Testis (tissue), 3 donors: ENCODE data around the gene GRIA3. TPM values are rescaled to one million over a fixed set of nuclear protein-coding genes. Genes with fewer than 3 reads are reported as not detected.
"Not testable (repeated sequence)": the region's sequence is repeated elsewhere in the genome, so short reads cannot be mapped to it uniquely, and the experiment has no call there.

Experiments used
- DNase-seq: peaks from one replicate; pipeline ENCODE4 v3.0.0-alpha.2; 2019
- H3K27ac ChIP-seq, 2 donors: fragments of 200-600 bp; sonication (generic); one replicate each; pipeline ENCODE4 v1.5.1; 2019
- H3K27me3 ChIP-seq: fragments of 200-600 bp; sonication (generic); one replicate; pipeline ENCODE4 v1.5.1; 2019
- H3K36me3 ChIP-seq: fragments of 200-600 bp; sonication (generic); one replicate; pipeline ENCODE4 v1.5.1; 2017; ENCODE audit warnings: low read depth; ENCODE audit errors: missing control alignments
- H3K4me1 ChIP-seq: fragments of 200-600 bp; sonication (generic); one replicate; pipeline ENCODE4 v1.5.1; 2019
- H3K4me3 ChIP-seq, 2 donors: fragments of 200-600 bp; sonication (generic); one replicate each; pipeline ENCODE4 v1.5.1; 2017 to 2019
- H3K9me3 ChIP-seq: fragments of 200-600 bp; sonication (generic); one replicate; pipeline ENCODE4 v1.5.1; 2017
- CTCF ChIP-seq, 3 experiments: fragments of 450-650 bp in 2 of 3; fragments of 200-600 bp in 1 of 3; sonication (generic) in 1 of 3; IDR thresholded peaks; one replicate each; pipeline ENCODE4 v1.5.1; 2016 to 2019; ENCODE audit warnings: antibody characterized with exemption in 3 of 3, mild to moderate bottlenecking in 2 of 3, moderate library complexity in 1 of 3
- POLR2A ChIP-seq: fragments of 450-650 bp; IDR thresholded peaks from one replicate; pipeline ENCODE4 v1.6.1; 2017; ENCODE audit warnings: antibody characterized with exemption, mild to moderate bottlenecking, moderate library complexity
- WGBS, 2 donors: methylation state at CpG; one replicate each; pipeline ENCODE4 v1.1.5; 2018; 5-methylcytosine and 5-hydroxymethylcytosine counted together
- intact Hi-C: fragments of 100-400 bp; cut with DNase I; formaldehyde crosslinking; loops from one replicate; pipeline ENCODE4 v1.15.1; 2023; ENCODE audit warnings: low total_unique reads
- polyA plus RNA-seq: library from polyadenylated mRNA; stranded (reverse); fragments of 350-450 nt; fragmentation: Illumina TruSeq; extraction: RNeasy Lipid Tissue Mini Kit (QIAGEN cat#74804); gene quantifications from one replicate; pipeline ENCODE4 v1.2.3, GENCODE V29; 2014; ENCODE audit warnings: low read depth, low replicate concordance; ENCODE audit not compliant: insufficient read depth
- total RNA-seq, 2 donors: library from RNA; depleted of rRNA; stranded (reverse); fragments of >200 nt; gene quantifications; one replicate each; pipeline ENCODE4 v1.2.3, GENCODE V29; 2016

The GRIA3 gene
- total and polyA plus RNA-seq, 3 donors from 2014 or later = 1.2 to 2.4 (median 2.0) TPM

GRCh38 chrX:123499787-123500186, 315.7 kb downstream of the GRIA3 start:
- Histone ChIP-seq H3K27ac (no peak overlapping the region), H3K4me3 (no peak overlapping the region), H3K36me3 (no peaks in the 10 kb centered on the region), H3K27me3 (no peaks in the 10 kb centered on the region), H3K9me3 (no peaks in the 10 kb centered on the region), H3K4me1 (no peaks in the 10 kb centered on the region)
- no peak for DNase-seq
- TF ChIP-seq CTCF (IDR thresholded peaks at IDR 0.05) = no peak
- no peak for TF ChIP-seq POLR2A
- 91% methylated on average over 6 of the region's 7 CpGs; no CpG with 5 or more reads in 1 of the 2 donors for WGBS, 2 donors
- intact Hi-C loops = no loop called here

- intact Hi-C loops = no loop called here
- Histone ChIP-seq H3K27ac (no peak overlapping the region), H3K4me3 (no peak overlapping the region), H3K27me3 (no peaks in the 10 kb centered on the region), H3K9me3 (no peaks in the 10 kb centered on the region), H3K4me1 (no peaks in the 10 kb centered on the region), H3K36me3 (no peaks in the 10 kb centered on the region)
- DNase-seq = no peak
- WGBS, 2 donors = 83 to 100% methylated on average over 1 to 2 of the region's 2 CpGs
- TF ChIP-seq POLR2A (no peak), CTCF (IDR thresholded peaks at IDR 0.05) (no peak)
Observed at GRCh38 chrX:123504047-123504446, 320.0 kb downstream of the GRIA3 start.

GRCh38 chrX:123504630-123505270, 320.7 kb downstream of the GRIA3 start:
- Histone ChIP-seq H3K9me3 (no peaks in the 10 kb centered on the region), H3K27ac (no peak overlapping the region), H3K4me1 (no peaks in the 10 kb centered on the region), H3K36me3 (no peaks in the 10 kb centered on the region), H3K4me3 (no peak overlapping the region), H3K27me3 (no peaks in the 10 kb centered on the region)
- 57 to 66% methylated on average over 1 to 2 of the region's 3 CpGs for WGBS, 2 donors
- intact Hi-C loops = no loop called here
- no peak for TF ChIP-seq CTCF (IDR thresholded peaks at IDR 0.05)
- no peak for TF ChIP-seq POLR2A
- DNase-seq = no peak

GRCh38 chrX:123513585-123514278, 329.7 kb downstream of the GRIA3 start:
- Histone ChIP-seq H3K36me3 (no peaks in the 10 kb centered on the region), H3K27ac (no peak overlapping the region), H3K9me3 (no peaks in the 10 kb centered on the region), H3K27me3 (no peaks in the 10 kb centered on the region), H3K4me3 (no peak overlapping the region), H3K4me1 (no peaks in the 10 kb centered on the region)
- intact Hi-C loops = no loop called here
- TF ChIP-seq POLR2A (no peak), CTCF (IDR thresholded peaks at IDR 0.05) (no peak)
- 56 to 61% methylated on average over 6 of the region's 6 CpGs for WGBS, 2 donors
- no peak for DNase-seq

- H3K27me3 ChIP-seq, intact Hi-C loops, H3K36me3 ChIP-seq, H3K27ac ChIP-seq, H3K4me1 ChIP-seq, H3K9me3 ChIP-seq, H3K4me3 ChIP-seq: not testable (repeated sequence)
- 32 to 46% methylated on average over 16 to 26 of the region's 26 CpGs for WGBS, 2 donors
- peak; percentile 15 for DNase-seq
Observed at GRCh38 chrX:123514279-123514640, 330.2 kb downstream of the GRIA3 start.
